ENCODE measurements around the gene KHK.

Gene KHK

DNA sequence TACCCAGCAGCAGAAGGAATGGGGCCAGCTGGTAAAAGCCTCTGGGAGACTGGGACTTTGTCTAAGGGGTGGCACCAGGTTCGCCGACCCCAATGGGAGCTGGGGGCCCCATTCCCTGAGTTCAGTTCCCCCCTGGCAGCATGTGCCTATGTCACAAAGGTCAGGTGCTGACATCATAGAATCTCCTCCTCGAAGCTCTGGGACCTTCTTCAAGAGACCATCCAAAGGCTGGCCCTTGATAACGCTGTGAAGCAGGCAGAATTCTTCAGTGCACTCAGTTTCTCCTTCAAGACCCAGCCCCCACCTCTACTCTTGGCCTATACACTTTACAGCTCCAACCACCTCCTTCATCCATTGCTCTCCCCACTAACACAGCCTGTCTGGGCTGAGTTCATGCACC is 52.7 kb downstream of the KHK start, which contains the start of gene PRR30:
Gene PRR30 (minus strand): TSS at position 101 of the 400 bp plus-strand sequence. CDS start 1,081 bp downstream, outside the sequence.
- no peak for DNase-seq (ENCODE audit: low read depth)
- H3K4me3 ChIP-seq (ENCODE audit: low read length) = no peak within 1 kb of the TSS
- TF ChIP-seq, protein P1, sequence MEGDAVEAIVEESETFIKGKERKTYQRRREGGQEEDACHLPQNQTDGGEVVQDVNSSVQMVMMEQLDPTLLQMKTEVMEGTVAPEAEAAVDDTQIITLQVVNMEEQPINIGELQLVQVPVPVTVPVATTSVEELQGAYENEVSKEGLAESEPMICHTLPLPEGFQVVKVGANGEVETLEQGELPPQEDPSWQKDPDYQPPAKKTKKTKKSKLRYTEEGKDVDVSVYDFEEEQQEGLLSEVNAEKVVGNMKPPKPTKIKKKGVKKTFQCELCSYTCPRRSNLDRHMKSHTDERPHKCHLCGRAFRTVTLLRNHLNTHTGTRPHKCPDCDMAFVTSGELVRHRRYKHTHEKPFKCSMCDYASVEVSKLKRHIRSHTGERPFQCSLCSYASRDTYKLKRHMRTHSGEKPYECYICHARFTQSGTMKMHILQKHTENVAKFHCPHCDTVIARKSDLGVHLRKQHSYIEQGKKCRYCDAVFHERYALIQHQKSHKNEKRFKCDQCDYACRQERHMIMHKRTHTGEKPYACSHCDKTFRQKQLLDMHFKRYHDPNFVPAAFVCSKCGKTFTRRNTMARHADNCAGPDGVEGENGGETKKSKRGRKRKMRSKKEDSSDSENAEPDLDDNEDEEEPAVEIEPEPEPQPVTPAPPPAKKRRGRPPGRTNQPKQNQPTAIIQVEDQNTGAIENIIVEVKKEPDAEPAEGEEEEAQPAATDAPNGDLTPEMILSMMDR (conservative IDR thresholded peaks at IDR 0.05; ENCODE audit: low read length) = no peak

- DNase-seq (ENCODE audit: low read depth) = no peak
- no peak overlapping the region for H3K4me3 ChIP-seq (ENCODE audit: low read length)
- TF ChIP-seq, protein P1 (conservative IDR thresholded peaks at IDR 0.05; ENCODE audit: low read length) = no peak
These were observed 56.7 kb downstream of the KHK start for GRCh38 chr2:27143285-27143684.

- no peak overlapping the region for H3K4me3 ChIP-seq (ENCODE audit: low read length)
- TF ChIP-seq, protein P1 (conservative IDR thresholded peaks at IDR 0.05; ENCODE audit: low read length) = no peak
- DNase-seq (ENCODE audit: low read depth) = no peak
These were observed 59.1 kb downstream of the KHK start for GRCh38 chr2:27145682-27146081.

DNA sequence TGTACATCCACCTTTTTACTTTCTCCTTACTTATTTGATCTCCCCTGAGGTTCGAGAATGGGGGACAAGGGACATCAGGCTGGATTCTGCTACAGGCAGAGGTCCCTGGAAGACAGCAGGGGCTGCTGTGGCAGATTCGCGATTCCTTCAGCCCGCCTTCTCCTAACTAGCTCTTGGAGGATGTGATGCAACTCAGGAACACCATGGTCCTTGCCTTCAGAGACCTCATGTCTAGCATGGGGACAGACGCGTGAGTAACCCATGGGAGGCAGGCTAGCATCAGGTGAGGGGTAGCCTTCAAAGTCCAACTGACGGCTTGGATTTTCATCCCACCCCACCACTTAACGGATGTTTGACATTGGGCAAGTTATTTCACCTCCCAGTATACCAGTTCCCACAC is 61.4 kb downstream of the KHK start:
- TF ChIP-seq, protein P1 (conservative IDR thresholded peaks at IDR 0.05; ENCODE audit: low read length) = no peak
- DNase-seq (ENCODE audit: low read depth) = no peak
- H3K4me3 ChIP-seq (ENCODE audit: low read length) = no peak overlapping the region

DNA sequence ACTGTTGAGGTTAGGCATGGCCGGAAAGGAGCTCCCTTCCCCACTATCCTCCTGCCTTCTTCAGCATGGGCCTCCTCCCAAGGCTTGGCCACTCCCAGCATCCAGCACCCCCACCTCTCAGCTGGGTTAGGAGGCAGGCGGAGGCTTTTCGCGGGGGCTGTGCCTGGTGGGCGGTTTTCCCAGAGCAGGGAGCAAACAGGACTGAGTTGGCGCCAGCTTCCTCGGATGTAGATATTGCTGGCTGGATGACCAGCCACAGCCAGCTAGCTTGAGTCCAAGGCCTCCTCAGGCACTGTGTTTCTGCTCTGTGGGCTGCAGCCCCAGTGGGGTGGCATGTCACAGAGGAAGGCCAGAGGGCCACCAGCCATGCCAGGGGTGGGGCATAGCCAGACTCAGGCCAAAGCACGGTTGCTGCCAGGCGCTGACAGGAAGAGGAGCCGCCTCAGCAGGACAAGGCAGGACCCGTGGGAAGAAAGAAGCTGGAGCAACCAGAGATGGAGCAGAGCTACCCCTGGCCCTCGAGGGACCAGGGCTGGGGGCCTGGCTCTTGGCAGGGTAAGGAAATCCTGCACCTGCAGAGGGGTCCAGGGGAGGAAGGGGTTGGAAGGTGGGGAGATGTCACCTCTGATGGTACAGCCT is 62.3 kb downstream of the KHK start, which contains the start of gene TCF23:
Gene TCF23 (plus strand): TSS at position 204 of the 639 bp plus-strand sequence. CDS start 130 bp downstream, at position 334.
- no peak within 1 kb of the TSS for H3K4me3 ChIP-seq (ENCODE audit: low read length)
- no peak for DNase-seq (ENCODE audit: low read depth)
- TF ChIP-seq, protein P1 (conservative IDR thresholded peaks at IDR 0.05; ENCODE audit: low read length) = no peak

GRCh38 chr2:27149570-27150405 is 63.2 kb downstream of the KHK start:
- TF ChIP-seq, protein P1 (conservative IDR thresholded peaks at IDR 0.05; ENCODE audit: low read length) = no peak
- no peak for DNase-seq (ENCODE audit: low read depth)
- no peak overlapping the region for H3K4me3 ChIP-seq (ENCODE audit: low read length)
